Fibroblast of lung (primary cell): ENCODE data around the gene GAGE12F.
"Not testable (repeated sequence)": the region's sequence is repeated elsewhere in the genome, so short reads cannot be mapped to it uniquely, and the experiment has no call there.

Experiments used
- CTCF ChIP-seq, 2 donors: IDR thresholded peaks in 1 of 2; conservative IDR thresholded peaks in 1 of 2; 1 replicate in 1 of 2; 2 replicates in 1 of 2; pipeline ENCODE4 v1.5.1; 2011 to 2012; ENCODE audit warnings: low read length in 2 of 2, control low read depth in 1 of 2, inconsistent platforms in 1 of 2, low read depth in 1 of 2, mild to moderate bottlenecking in 1 of 2
- EZH2 ChIP-seq: IDR thresholded peaks from 2 replicates; pipeline ENCODE4 v1.5.1; 2012; ENCODE audit warnings: low read length, control low read depth, mild to moderate bottlenecking; ENCODE audit errors: missing control alignments

DNA sequence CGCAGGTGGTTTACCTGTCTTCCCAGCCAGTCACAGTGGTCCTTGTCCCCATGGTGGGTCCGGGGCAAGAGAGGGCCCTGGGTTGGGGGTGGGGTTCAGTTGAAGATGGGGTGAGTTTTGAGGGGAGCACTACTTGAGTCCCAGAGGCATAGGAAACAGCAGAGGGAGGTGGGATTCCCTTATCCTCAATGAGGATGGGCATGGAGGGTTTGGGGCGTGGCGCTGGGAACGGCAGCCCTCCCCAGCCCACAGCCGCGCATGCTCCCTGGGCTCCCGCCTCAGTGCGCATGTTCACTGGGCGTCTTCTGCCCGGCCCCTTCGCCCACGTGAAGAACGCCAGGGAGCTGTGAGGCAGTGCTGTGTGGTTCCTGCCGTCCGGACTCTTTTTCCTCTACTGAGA lies 38.1 kb downstream of the GAGE12F start, which contains the start of gene GAGE1:
- not testable (repeated sequence) for TF ChIP-seq CTCF (conservative IDR thresholded peaks at IDR 0.05 in 1 of 2, IDR thresholded peaks at IDR 0.05 in 1 of 2; ENCODE audit: low read depth in 1 of 2, low read length in 2 of 2); EZH2
